Neural progenitor cell (in vitro differentiated cells): ENCODE data around the gene DOCK4.

Experiments
- CTCF ChIP-seq: fragments of 200-600 bp; sonication (generic); IDR thresholded peaks from 2 replicates; pipeline ENCODE4 v1.5.1; 2017; ENCODE audit warnings: antibody characterized with exemption, mild to moderate bottlenecking
- EZH2 ChIP-seq: fragments of 200-600 bp; sonication (generic); IDR thresholded peaks from 2 replicates; pipeline ENCODE4 v1.6.1; 2017; ENCODE audit warnings: antibody characterized with exemption, mild to moderate bottlenecking, moderate library complexity
- EZH2phosphoT487 ChIP-seq: fragments of 200-600 bp; sonication (generic); IDR thresholded peaks from 2 replicates; pipeline ENCODE4 v1.6.1; 2017; ENCODE audit warnings: antibody characterized with exemption

- TF ChIP-seq CTCF (no peak), EZH2phosphoT487 (no peak), EZH2 (no peak)
These were observed 70.4 kb downstream of the DOCK4 start for GRCh38 chr7:112135815-112136214.
